GM23248 (cell line): ENCODE data around the gene GTF2IRD1. TPM values are rescaled to one million over a fixed set of nuclear protein-coding genes. Genes with fewer than 3 reads are reported as not detected.
A peak's percentile ranks its signal among the peaks of the same experiment; 100 is the strongest.

ENCODE experiments used
- DNase-seq: peaks from one replicate; pipeline ENCODE4 v3.0.0-alpha.2; 2015
- H2AFZ ChIP-seq: fragments of 200-600 bp; sonication (generic); 2 replicates; pipeline ENCODE4 v1.6.1; 2016; ENCODE audit warnings: antibody characterized with exemption
- H3F3A ChIP-seq: fragments of 200-600 bp; sonication (generic); 2 replicates; pipeline ENCODE4 v1.6.1; 2016; ENCODE audit warnings: mild to moderate bottlenecking, antibody characterized with exemption, mixed run types; ENCODE audit not compliant: insufficient read depth
- H3K27ac ChIP-seq: fragments of 200-600 bp; sonication (generic); 2 replicates; pipeline ENCODE4 v1.5.1; 2016; ENCODE audit warnings: mild to moderate bottlenecking
- H3K27me3 ChIP-seq: fragments of 200-600 bp; sonication (generic); replicated peaks from 2 replicates; pipeline ENCODE4 v1.6.1; 2016; ENCODE audit warnings: mild to moderate bottlenecking; ENCODE audit not compliant: insufficient read depth
- H3K36me3 ChIP-seq: fragments of 200-600 bp; sonication (generic); 2 replicates; pipeline ENCODE4 v1.6.1; 2016; ENCODE audit warnings: low read depth, mild to moderate bottlenecking
- H3K4me1 ChIP-seq: fragments of 200-600 bp; sonication (generic); 2 replicates; pipeline ENCODE4 v1.6.1; 2016; ENCODE audit warnings: mild to moderate bottlenecking; ENCODE audit not compliant: insufficient read depth
- H3K4me2 ChIP-seq: fragments of 200-600 bp; sonication (generic); one replicate; pipeline ENCODE4 v1.6.1; 2016; ENCODE audit warnings: mild to moderate bottlenecking; ENCODE audit not compliant: unreplicated experiment
- H3K4me3 ChIP-seq: fragments of 200-600 bp; sonication (generic); 2 replicates; pipeline ENCODE4 v1.5.1; 2016; ENCODE audit warnings: mild to moderate bottlenecking
- H3K79me2 ChIP-seq: fragments of 200-600 bp; sonication (generic); 2 replicates; pipeline ENCODE4 v1.6.1; 2016; ENCODE audit warnings: mild to moderate bottlenecking; ENCODE audit not compliant: insufficient read depth
- H3K9ac ChIP-seq: fragments of 200-600 bp; sonication (generic); 2 replicates; pipeline ENCODE4 v1.6.1; 2016; ENCODE audit warnings: mild to moderate bottlenecking
- H3K9me2 ChIP-seq: fragments of 200-600 bp; sonication (generic); 2 replicates; pipeline ENCODE4 v1.6.1; 2016; ENCODE audit warnings: mixed run types, mild to moderate bottlenecking, moderate library complexity; ENCODE audit not compliant: insufficient read depth
- H3K9me3 ChIP-seq: fragments of 200-600 bp; sonication (generic); one replicate; pipeline ENCODE4 v1.6.1; 2017; ENCODE audit warnings: low read depth
- H4K20me1 ChIP-seq: fragments of 200-600 bp; sonication (generic); 2 replicates; pipeline ENCODE4 v1.6.0; 2016; ENCODE audit not compliant: insufficient read depth
- EZH2 ChIP-seq: fragments of 200-600 bp; sonication (generic); IDR thresholded peaks from 2 replicates; pipeline ENCODE4 v1.6.1; 2018; ENCODE audit warnings: antibody characterized with exemption, mild to moderate bottlenecking; ENCODE audit not compliant: insufficient read depth, poor library complexity, severe bottlenecking
- EZH2phosphoT487 ChIP-seq: fragments of 200-600 bp; sonication (generic); IDR thresholded peaks from 2 replicates; pipeline ENCODE4 v1.6.1; 2018; ENCODE audit warnings: antibody characterized with exemption, moderate library complexity, mild to moderate bottlenecking, low read depth; ENCODE audit not compliant: insufficient read depth
- WGBS, 2 experiments: methylation state at CpG; one replicate each; pipeline ENCODE4 v1.1.6; 2015 to 2017; ENCODE audit warnings: low lambda C conversion rate in 2 of 2, low coverage in 1 of 2; ENCODE audit errors: missing lambda C conversion rate in 2 of 2; 5-methylcytosine and 5-hydroxymethylcytosine counted together
- in situ Hi-C: fragments of 300-500 bp; cut with MboI; formaldehyde crosslinking; loops from 2 replicates; pipeline ENCODE4 v1.15.0; 2020
- polyA plus RNA-seq: library from polyadenylated mRNA; unstranded; fragments of >200 nt; fragmentation: Nextera tagmentation; extraction: Ambion mirVana; gene quantifications from 2 replicates; pipeline ENCODE4 v1.2.1, GENCODE V29; 2016
- total RNA-seq: library from RNA; depleted of rRNA; stranded (reverse); fragments of >200 nt; shearing (Covaris generic); gene quantifications from 2 replicates; pipeline ENCODE4 v1.2.3, GENCODE V29; 2014

The GTF2IRD1 gene
- total and polyA plus RNA-seq, 2 experiments from 2014 or later: 3.7 to 6.6 TPM

DNA sequence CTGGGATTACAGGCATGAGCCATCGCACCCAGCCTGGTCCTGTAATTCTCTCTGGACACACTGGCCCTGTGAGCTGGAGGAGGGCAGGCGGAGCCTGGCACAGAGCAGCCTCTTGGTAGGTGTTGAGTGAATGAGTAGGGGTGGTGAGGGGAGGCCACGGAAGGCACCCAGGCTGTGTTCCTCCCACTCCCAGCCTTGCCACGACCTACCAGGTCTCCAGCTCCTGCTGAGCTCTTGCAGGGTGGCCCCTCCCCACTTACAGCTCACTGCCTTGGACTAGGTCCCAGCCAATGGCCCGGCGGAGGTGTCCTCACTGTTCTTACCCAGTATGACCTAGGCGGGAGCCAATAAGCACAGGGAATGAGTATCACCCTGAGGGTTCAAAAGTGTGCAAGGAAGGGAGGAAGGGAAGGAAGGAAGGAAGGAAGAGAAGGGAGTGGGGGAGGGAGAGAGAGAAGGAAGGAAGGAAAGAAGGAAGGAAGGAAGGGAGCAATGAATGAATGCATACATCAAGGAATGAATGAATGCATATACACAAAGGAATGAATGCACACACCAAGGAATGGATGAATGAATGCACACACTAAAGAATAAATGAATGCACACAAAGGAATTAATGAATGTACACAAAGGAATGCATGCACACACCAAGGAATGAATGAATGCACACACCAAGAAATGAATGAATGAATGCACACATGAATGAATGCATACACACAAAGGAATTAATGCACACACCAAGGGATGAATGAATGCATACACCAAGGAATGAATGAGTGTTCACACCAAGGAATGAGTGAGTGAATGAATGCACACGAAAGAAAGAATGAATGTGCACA, 45.5 kb downstream of the GTF2IRD1 start:
- no peak overlapping the region for H3K4me3 ChIP-seq
- no peaks in the 10 kb centered on the region for H3K36me3 ChIP-seq
- H3K27ac ChIP-seq: no peak overlapping the region
- H3K4me2 ChIP-seq: no peak overlapping the region
- in situ Hi-C loops: no loop called here
- H3K9me3 ChIP-seq: no peaks in the 10 kb centered on the region
- H2AFZ ChIP-seq: no peak overlapping the region
- no peaks in the 10 kb centered on the region for H3K9me2 ChIP-seq
- H3K9ac ChIP-seq: no peak overlapping the region
- H3K4me1 ChIP-seq: no peaks in the 10 kb centered on the region
- H4K20me1 ChIP-seq: no peaks in the 10 kb centered on the region
- DNase-seq: no peak
- TF ChIP-seq EZH2 (no peak), EZH2phosphoT487 (no peak)
- 84 to 91% methylated on average over 8 of the region's 8 CpGs for WGBS, 2 experiments
- H3F3A ChIP-seq: no peaks in the 10 kb centered on the region
- no peaks in the 10 kb centered on the region; the same call in none of the 2 replicates for H3K79me2 ChIP-seq
- H3K27me3 ChIP-seq: no peaks in the 10 kb centered on the region

DNA sequence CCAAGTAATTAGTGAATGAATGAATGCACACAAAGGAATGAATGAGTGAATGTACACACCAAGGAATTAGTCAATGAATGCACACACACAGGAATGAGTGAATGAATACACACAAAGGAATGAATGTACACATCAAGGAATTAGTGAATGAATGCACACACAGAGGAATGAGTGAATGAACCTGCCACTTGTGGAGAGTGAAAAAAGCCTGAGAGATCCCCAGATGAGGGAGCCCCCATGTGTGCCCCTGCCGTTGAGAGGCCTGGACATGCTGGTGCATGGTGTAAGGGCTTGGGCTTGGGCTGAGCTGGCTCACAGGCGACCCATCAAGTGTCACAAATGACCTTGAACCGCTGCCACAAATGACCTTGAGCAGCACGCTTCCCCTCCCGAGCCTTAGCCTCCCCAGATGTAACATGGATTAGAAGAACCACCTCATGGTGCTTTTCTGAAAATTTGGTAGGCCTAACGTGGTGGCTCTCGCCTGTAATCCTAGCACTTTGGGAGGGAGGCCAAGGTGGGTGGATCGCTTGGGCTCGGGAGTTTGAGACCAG, 46.2 kb downstream of the GTF2IRD1 start:
- Histone ChIP-seq H3K79me2 (no peaks in the 10 kb centered on the region; the same call in 1 of the 2 replicates), H3K36me3 (no peaks in the 10 kb centered on the region), H3K9me3 (no peaks in the 10 kb centered on the region), H3K4me3 (no peak overlapping the region), H2AFZ (no peak overlapping the region), H3K9ac (no peak overlapping the region), H3K9me2 (no peaks in the 10 kb centered on the region), H3F3A (no peaks in the 10 kb centered on the region), H3K4me2 (no peak overlapping the region), H3K4me1 (no peaks in the 10 kb centered on the region), H4K20me1 (no peaks in the 10 kb centered on the region), H3K27me3 (no peaks in the 10 kb centered on the region), H3K27ac (no peak overlapping the region)
- in situ Hi-C loops: no loop called here
- no peak for DNase-seq
- 92% methylated on average over 9 of the region's 9 CpGs for WGBS, 2 experiments
- TF ChIP-seq EZH2phosphoT487: no peak
- no peak for TF ChIP-seq EZH2

DNA sequence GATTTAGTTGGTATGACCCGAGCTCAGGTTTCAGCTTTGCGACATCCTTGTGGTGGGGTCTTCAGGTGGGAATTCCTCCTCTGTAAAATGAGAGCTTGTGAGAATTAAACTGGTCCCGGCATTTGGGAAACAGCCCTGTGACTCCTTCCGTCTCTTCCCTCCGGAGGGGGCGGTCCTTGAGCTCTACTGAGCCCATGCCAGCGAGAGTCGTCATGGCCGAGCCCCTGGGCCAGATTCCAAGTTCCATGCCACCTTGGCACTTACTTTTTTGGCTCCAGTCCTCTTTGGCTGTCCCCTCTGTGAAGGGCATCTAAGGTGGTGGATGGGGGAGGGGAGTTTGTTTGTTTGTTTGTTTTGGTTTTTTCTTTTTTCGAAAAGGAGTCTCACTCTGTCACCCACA, 47.6 kb downstream of the GTF2IRD1 start:
- TF ChIP-seq EZH2: no peak
- no peak for TF ChIP-seq EZH2phosphoT487
- Histone ChIP-seq H3K4me1 (no peaks in the 10 kb centered on the region), H4K20me1 (no peaks in the 10 kb centered on the region), H3K9me2 (no peaks in the 10 kb centered on the region), H3K79me2 (no peaks in the 10 kb centered on the region; the same call in 1 of the 2 replicates), H3K9me3 (no peaks in the 10 kb centered on the region), H3K27ac (no peak overlapping the region), H3F3A (no peaks in the 10 kb centered on the region), H3K4me2 (no peak overlapping the region), H3K4me3 (no peak overlapping the region), H2AFZ (no peak overlapping the region), H3K27me3 (no peaks in the 10 kb centered on the region), H3K9ac (no peak overlapping the region), H3K36me3 (no peaks in the 10 kb centered on the region)
- peak; percentile 6 for DNase-seq
- 63 to 68% methylated on average over 10 of the region's 10 CpGs for WGBS, 2 experiments
- in situ Hi-C loops: no loop called here

DNA sequence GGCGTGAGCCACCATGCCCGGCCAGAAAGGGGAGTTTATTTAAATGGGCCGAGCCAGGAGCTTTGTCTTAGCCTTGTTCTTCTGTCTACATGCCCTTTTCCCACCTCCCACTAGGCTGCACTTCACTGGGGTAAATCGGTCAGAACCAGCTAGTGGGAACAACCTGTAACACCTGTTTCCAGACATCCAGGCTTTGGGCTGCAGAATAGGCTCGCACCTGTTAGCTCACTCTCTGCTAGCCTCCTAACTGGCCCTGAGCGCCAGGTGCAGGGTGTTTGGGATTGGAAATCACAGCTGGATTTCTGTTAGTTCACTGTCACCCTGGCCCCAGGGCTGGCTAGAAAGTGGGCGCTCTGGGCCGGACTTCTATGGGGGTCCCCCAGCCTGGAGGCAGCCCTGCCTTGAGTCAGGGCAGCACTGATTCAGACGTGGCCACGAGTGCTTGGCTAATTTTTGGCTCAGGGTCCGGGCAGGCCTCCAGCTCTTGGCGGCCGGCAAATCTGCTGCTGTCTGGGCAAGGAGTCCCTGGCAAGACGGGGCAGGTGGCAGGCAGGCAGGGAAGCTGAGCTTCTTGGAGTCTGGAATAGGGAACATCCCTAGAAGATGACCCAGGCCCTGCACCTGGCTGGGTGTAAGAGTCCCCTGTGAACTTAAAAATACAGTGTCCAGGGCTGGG, 48.6 kb downstream of the GTF2IRD1 start:
- TF ChIP-seq EZH2 (no peak), EZH2phosphoT487 (no peak)
- H3F3A ChIP-seq: no peaks in the 10 kb centered on the region
- H3K9ac ChIP-seq: no peak overlapping the region
- H4K20me1 ChIP-seq: no peaks in the 10 kb centered on the region
- no peaks in the 10 kb centered on the region for H3K9me2 ChIP-seq
- H3K4me2 ChIP-seq: no peak overlapping the region
- no peak overlapping the region for H3K4me3 ChIP-seq
- in situ Hi-C loops: no loop called here
- H3K36me3 ChIP-seq: no peaks in the 10 kb centered on the region
- no peaks in the 10 kb centered on the region; the same call in 1 of the 2 replicates for H3K79me2 ChIP-seq
- no peaks in the 10 kb centered on the region for H3K4me1 ChIP-seq
- WGBS, 2 experiments: 66 to 67% methylated on average over 14 of the region's 14 CpGs
- DNase-seq: peak; percentile 29
- no peaks in the 10 kb centered on the region for H3K9me3 ChIP-seq
- no peaks in the 10 kb centered on the region for H3K27me3 ChIP-seq
- H2AFZ ChIP-seq: no peak overlapping the region
- no peak overlapping the region for H3K27ac ChIP-seq
